Astrocyte (in vitro differentiated cells and primary cell): Measurements from ENCODE around the gene DMRTC1B.
"Not testable (repeated sequence)": the region's sequence is repeated elsewhere in the genome, so short reads cannot be mapped to it uniquely, and the experiment has no call there.

Experiments used
- CTCF ChIP-seq: IDR thresholded peaks from 2 replicates; pipeline ENCODE4 v1.5.1; 2011; ENCODE audit warnings: low read depth, mild to moderate bottlenecking, inconsistent platforms, low read length, moderate library complexity; ENCODE audit not compliant: insufficient read depth
- EZH2 ChIP-seq: IDR thresholded peaks from 2 replicates; pipeline ENCODE4 v1.6.1; 2012; ENCODE audit warnings: mild to moderate bottlenecking, low read length, inconsistent platforms; ENCODE audit not compliant: insufficient read depth

DNA sequence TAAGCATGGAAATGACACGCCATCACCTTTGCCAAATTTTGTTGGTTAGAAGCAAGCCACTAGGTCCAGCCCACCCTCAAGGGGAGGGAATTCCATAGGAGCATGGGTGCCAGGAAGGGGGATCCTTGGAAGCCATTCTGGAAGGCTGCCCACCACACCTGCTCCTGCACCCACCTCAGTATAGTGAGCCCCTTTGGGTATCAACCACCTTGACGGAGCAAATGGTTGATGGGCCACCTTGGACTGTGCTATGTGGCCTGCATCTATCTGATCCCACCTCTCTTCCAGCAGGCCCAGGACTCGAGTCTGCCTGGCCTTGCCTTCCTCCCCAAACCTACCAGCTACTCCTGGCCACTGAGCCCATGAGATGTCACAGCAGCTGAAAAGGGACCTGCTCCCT, 13.7 kb downstream of the DMRTC1B start:
- not testable (repeated sequence) for TF ChIP-seq CTCF, EZH2
